GM12864 (cell line): ENCODE data around the gene CLDND2.
"Not testable (repeated sequence)": the region's sequence is repeated elsewhere in the genome, so short reads cannot be mapped to it uniquely, and the experiment has no call there.

Experiments
- DNase-seq: peaks from one replicate; pipeline ENCODE4 v3.0.0-alpha.2; 2011; ENCODE audit warnings: low read depth
- H3K4me3 ChIP-seq: 2 replicates; pipeline ENCODE4 v1.5.1; 2011; ENCODE audit warnings: mild to moderate bottlenecking, low read depth, low read length, control low read depth
- CTCF ChIP-seq: IDR thresholded peaks from 2 replicates; pipeline ENCODE4 v1.5.1; 2011; ENCODE audit warnings: low read depth, mild to moderate bottlenecking, moderate library complexity, low read length, control low read depth, inconsistent platforms; ENCODE audit errors: missing control alignments

The CLDND2 gene

GRCh38 chr19:51368366-51369282, at the start of gene CLDND2:
TSS of gene CLDND2 (minus strand) at chr19:51369003. CDS start at chr19:51368577, 426 bp downstream.
- H3K4me3 ChIP-seq = peak within 1 kb of the TSS; percentile 73
- DNase-seq = no peak
- TF ChIP-seq CTCF = no peak

GRCh38 chr19:51417810-51418157, 49.0 kb upstream of the CLDND2 start:
- no peak overlapping the region; the same call in 1 of the 2 replicates for H3K4me3 ChIP-seq
- TF ChIP-seq CTCF = no peak
- no peak for DNase-seq

- H3K4me3 ChIP-seq = peak within 1 kb of the TSS; percentile 51
- no peak for DNase-seq
- TF ChIP-seq CTCF = no peak
Measured at GRCh38 chr19:51417107-51417809, 48.5 kb upstream of the CLDND2 start, which contains the start of gene SIGLEC10. TSS of gene SIGLEC10 (minus strand) at chr19:51417642. CDS start at chr19:51417581, 61 bp downstream.

- H3K4me3 ChIP-seq = peak overlapping the region; percentile 51
- DNase-seq = not testable (repeated sequence)
Measured at GRCh38 chr19:51416422-51416821, 47.6 kb upstream of the CLDND2 start.

- TF ChIP-seq CTCF = no peak
- H3K4me3 ChIP-seq = no peak overlapping the region
- no peak for DNase-seq
Measured at GRCh38 chr19:51415187-51415586, 46.4 kb upstream of the CLDND2 start.

GRCh38 chr19:51410950-51411748, 42.3 kb upstream of the CLDND2 start:
- TF ChIP-seq CTCF = no peak
- no peak overlapping the region for H3K4me3 ChIP-seq
- no peak for DNase-seq
